Progenitor cell of endocrine pancreas (in vitro differentiated cells): ENCODE measurements around the gene GPALPP1. TPM values are rescaled to one million over a fixed set of nuclear protein-coding genes. Genes with fewer than 3 reads are reported as not detected.

Source experiments
- DNase-seq: peaks from one replicate; pipeline ENCODE4 v3.0.0; 2021; ENCODE audit warnings: low spot score; ENCODE audit not compliant: unreplicated experiment
- H3K27ac Mint-ChIP-seq: 2 replicates; pipeline ENCODE4 v1.8.0; 2021; ENCODE audit warnings: mild to moderate bottlenecking, moderate library complexity, mixed read lengths
- H3K27me3 Mint-ChIP-seq: 2 replicates; pipeline ENCODE4 v1.8.0; 2021; ENCODE audit warnings: mixed read lengths
- H3K36me3 Mint-ChIP-seq: 2 replicates; pipeline ENCODE4 v1.8.0; 2022; ENCODE audit warnings: mixed read lengths; ENCODE audit not compliant: insufficient read depth
- H3K4me1 Mint-ChIP-seq: 2 replicates; pipeline ENCODE4 v1.8.0; 2021; ENCODE audit warnings: low read depth, mixed read lengths
- H3K4me3 Mint-ChIP-seq: 2 replicates; pipeline ENCODE4 v1.8.0; 2021; ENCODE audit warnings: low read depth, mild to moderate bottlenecking, moderate library complexity, mixed read lengths
- H3K9me3 Mint-ChIP-seq: 2 replicates; pipeline ENCODE4 v1.8.0; 2021; ENCODE audit warnings: low read depth, mixed read lengths
- CTCF ChIP-seq: fragments of 200-600 bp; sonication (generic); IDR thresholded peaks from one replicate; pipeline ENCODE4 v1.5.0; 2021; ENCODE audit warnings: antibody characterized with exemption, mild to moderate bottlenecking; ENCODE audit not compliant: unreplicated experiment
- total RNA-seq: library from RNA; stranded (reverse); gene quantifications from 2 replicates; pipeline ENCODE4 v1.2.1, GENCODE V29; 2021

GPALPP1 gene
- total RNA-seq, 1 donor from 2014 or later, result 32.7 TPM

- H3K36me3 Mint-ChIP-seq, result no peaks in the 10 kb centered on the region
- no peak for DNase-seq
- H3K27me3 Mint-ChIP-seq, result peaks cover 12% of the 10 kb centered on the region
- H3K4me3 Mint-ChIP-seq, result no peak overlapping the region
- H3K9me3 Mint-ChIP-seq, result no peaks in the 10 kb centered on the region
- TF ChIP-seq CTCF, result no peak
- H3K4me1 Mint-ChIP-seq, result peaks cover 5% of the 10 kb centered on the region
- H3K27ac Mint-ChIP-seq, result no peak overlapping the region
Observed at GRCh38 chr13:45042539-45042938, 53.2 kb downstream of the GPALPP1 start.

- TF ChIP-seq CTCF, result no peak
- no peak overlapping the region for H3K27ac Mint-ChIP-seq
Observed at GRCh38 chr13:45046445-45046844, 57.1 kb downstream of the GPALPP1 start.

GRCh38 chr13:45047394-45048310 lies 58.3 kb downstream of the GPALPP1 start:
- Mint-ChIP-seq H3K4me3 (peak overlapping the region; percentile 83), H3K4me1 (peaks cover 8% of the 10 kb centered on the region), H3K27ac (peak overlapping the region; percentile 65), H3K9me3 (no peaks in the 10 kb centered on the region), H3K36me3 (no peaks in the 10 kb centered on the region), H3K27me3 (peaks cover 29% of the 10 kb centered on the region)
- peak; percentile 55 for DNase-seq
- TF ChIP-seq CTCF, result peak; percentile 92

More at GRCh38 chr13:45046445-45046844, 57.1 kb downstream of the GPALPP1 start:
- Mint-ChIP-seq H3K9me3 (no peaks in the 10 kb centered on the region), H3K4me3 (peak overlapping the region; percentile 83), H3K27me3 (peaks cover 27% of the 10 kb centered on the region), H3K4me1 (peaks cover 5% of the 10 kb centered on the region), H3K36me3 (no peaks in the 10 kb centered on the region)
- DNase-seq, result no peak

- TF ChIP-seq CTCF, result no peak
- no peaks in the 10 kb centered on the region for H3K36me3 Mint-ChIP-seq
- DNase-seq, result no peak
- H3K27me3 Mint-ChIP-seq, result peaks cover 29% of the 10 kb centered on the region
- H3K9me3 Mint-ChIP-seq, result no peaks in the 10 kb centered on the region
- no peak overlapping the region for H3K27ac Mint-ChIP-seq
- H3K4me1 Mint-ChIP-seq, result peaks cover 9% of the 10 kb centered on the region
- H3K4me3 Mint-ChIP-seq, result no peak overlapping the region
Observed at GRCh38 chr13:45048890-45049407, 59.6 kb downstream of the GPALPP1 start.

GRCh38 chr13:45049478-45049877 lies 60.1 kb downstream of the GPALPP1 start:
- Mint-ChIP-seq H3K4me3 (no peak overlapping the region), H3K9me3 (no peaks in the 10 kb centered on the region), H3K4me1 (peaks cover 9% of the 10 kb centered on the region), H3K36me3 (no peaks in the 10 kb centered on the region), H3K27ac (no peak overlapping the region), H3K27me3 (peaks cover 29% of the 10 kb centered on the region)
- DNase-seq, result no peak
- no peak for TF ChIP-seq CTCF
